ENCODE data around the gene SLC17A7. TPM values are rescaled to one million over a fixed set of nuclear protein-coding genes. Genes with fewer than 3 reads are reported as not detected.

The SLC17A7 gene
- 1 to 10 TPM in 2 of 4 donors, under 1 TPM in 2; 0.38 to 1.4 (median 0.97) TPM for total RNA-seq

GRCh38 chr19:49441210-49441959 is at the start of gene SLC17A7:
Gene SLC17A7 (minus strand): TSS chr19:49441527. CDS start chr19:49441379, 148 bp downstream.
- H3K4me3 ChIP-seq (ENCODE audit: low read depth, poor library complexity, severe bottlenecking): no peak within 1 kb of the TSS
- peak; percentile 59 to 94 for DNase-seq (ENCODE audit: low spot score in 2 of 2)
- WGBS, 2 donors: 4% methylated on average over 27 to 29 of the region's 56 CpGs
- intact Hi-C loops (cut with DNase I; ENCODE audit: low total_unique reads): no loop called here
- no peak for TF ChIP-seq CTCF (IDR thresholded peaks at IDR 0.05)
- no peak for TF ChIP-seq POLR2A (IDR thresholded peaks at IDR 0.05)

- TF ChIP-seq CTCF (IDR thresholded peaks at IDR 0.05) (no peak), POLR2A (IDR thresholded peaks at IDR 0.05) (no peak)
- DNase-seq (ENCODE audit: low spot score in 2 of 2): no peak
- intact Hi-C loops (cut with DNase I; ENCODE audit: low total_unique reads): no loop called here
- no peak overlapping the region for H3K4me3 ChIP-seq (ENCODE audit: low read depth, poor library complexity, severe bottlenecking)
- WGBS, 2 donors: 84 to 85% methylated on average over 23 to 27 of the region's 27 CpGs
These were observed 49.1 kb upstream of the SLC17A7 start for GRCh38 chr19:49490287-49491029.

DNA sequence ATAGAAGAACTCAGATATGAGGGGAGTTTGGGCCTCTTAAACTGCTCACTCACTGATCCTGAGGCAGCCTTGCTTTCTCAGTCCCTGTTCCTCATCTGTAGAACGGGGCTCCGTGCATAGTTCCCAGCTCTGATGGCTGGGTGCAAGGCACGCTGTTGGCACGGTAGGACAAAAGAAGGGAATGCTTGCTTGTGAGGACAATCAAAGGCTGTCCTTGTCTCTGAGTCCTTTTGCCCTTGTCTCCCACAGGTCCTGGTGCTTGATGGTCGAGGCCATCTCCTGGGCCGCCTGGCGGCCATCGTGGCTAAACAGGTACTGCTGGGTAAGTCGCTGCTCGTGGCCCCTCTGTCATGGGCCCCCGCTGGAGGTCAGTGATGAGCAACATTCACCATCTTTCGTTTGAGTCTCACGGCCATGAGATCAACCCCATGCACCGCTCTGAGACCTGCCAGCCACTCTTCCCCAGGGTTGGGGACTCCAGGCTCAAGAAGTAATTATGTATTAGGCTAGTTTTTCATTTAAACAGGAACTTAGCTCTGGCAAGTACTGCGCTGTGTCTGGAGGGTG is 48.4 kb upstream of the SLC17A7 start:
- WGBS, 2 donors: 64 to 70% methylated on average over 15 of the region's 15 CpGs
- H3K4me3 ChIP-seq (ENCODE audit: low read depth, poor library complexity, severe bottlenecking): no peak overlapping the region
- no peak for TF ChIP-seq POLR2A (IDR thresholded peaks at IDR 0.05)
- TF ChIP-seq CTCF (IDR thresholded peaks at IDR 0.05): no peak
- no peak for DNase-seq (ENCODE audit: low spot score in 2 of 2)
- intact Hi-C loops (cut with DNase I; ENCODE audit: low total_unique reads): no loop called here

DNA sequence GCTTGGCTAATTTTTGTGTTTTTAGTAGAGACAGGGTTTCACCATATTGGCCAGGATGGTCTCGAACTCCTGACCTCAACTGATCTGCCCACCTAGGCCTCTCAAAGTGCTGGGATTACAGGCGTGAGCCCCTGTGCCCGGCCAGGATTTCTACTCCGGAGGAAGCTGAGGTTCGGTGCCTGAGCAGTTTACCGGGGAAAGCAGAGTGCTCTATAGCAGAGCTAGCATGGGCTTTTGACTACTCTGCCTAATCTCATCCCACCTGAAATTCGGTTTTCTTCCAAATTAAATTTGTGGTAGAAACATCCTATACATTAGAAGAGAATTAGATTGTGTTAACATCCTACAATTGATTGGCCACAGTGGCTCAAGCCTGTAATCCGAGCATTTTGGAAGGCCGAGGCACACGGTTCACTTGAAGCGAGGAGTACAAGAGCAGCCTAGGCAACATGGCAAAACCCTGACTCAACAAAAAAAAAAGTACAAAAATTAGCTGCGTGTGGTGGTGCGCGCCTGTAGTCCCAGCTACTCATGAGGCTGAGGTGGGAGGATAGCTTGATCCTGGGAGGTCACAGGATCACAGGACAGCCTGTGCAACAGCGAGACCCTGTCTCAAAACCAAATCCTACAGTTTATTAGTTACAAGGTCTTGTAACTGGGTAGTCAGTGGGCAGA is 47.7 kb upstream of the SLC17A7 start:
- intact Hi-C loops (cut with DNase I; ENCODE audit: low total_unique reads): no loop called here
- TF ChIP-seq CTCF (IDR thresholded peaks at IDR 0.05): no peak
- TF ChIP-seq POLR2A (IDR thresholded peaks at IDR 0.05): no peak
- H3K4me3 ChIP-seq (ENCODE audit: low read depth, poor library complexity, severe bottlenecking): peak overlapping the region; percentile 97
- DNase-seq (ENCODE audit: low spot score in 2 of 2): no peak
- 17% methylated on average over 15 of the region's 15 CpGs for WGBS, 2 donors

- intact Hi-C loops (cut with DNase I; ENCODE audit: low total_unique reads): no loop called here
- DNase-seq (ENCODE audit: low spot score in 2 of 2): no peak
- TF ChIP-seq POLR2A (IDR thresholded peaks at IDR 0.05) (no peak), CTCF (IDR thresholded peaks at IDR 0.05) (no peak)
- H3K4me3 ChIP-seq (ENCODE audit: low read depth, poor library complexity, severe bottlenecking): peak overlapping the region; percentile 97
- 1 to 2% methylated on average over 26 of the region's 26 CpGs for WGBS, 2 donors
These were observed 46.9 kb upstream of the SLC17A7 start for GRCh38 chr19:49488046-49488862.

Measured in lower leg skin (tissue), 4 donors.